Trophoblast cell (in vitro differentiated cells and primary cell): ENCODE data around the gene SIPA1L3.

Experiments
- DNase-seq, 2 donors: peaks; one replicate each; pipeline ENCODE4 v3.0.0-alpha.2; 2016
- H2AFZ ChIP-seq: 2 replicates; pipeline ENCODE4 v1.6.1; 2013; ENCODE audit warnings: low read length, moderate library complexity, mild to moderate bottlenecking; ENCODE audit not compliant: insufficient read depth, poor library complexity
- H2AK5ac ChIP-seq: 2 replicates; pipeline ENCODE4 v1.6.1; 2013; ENCODE audit warnings: mild to moderate bottlenecking, low read length
- H2BK120ac ChIP-seq: 2 replicates; pipeline ENCODE4 v1.6.1; 2013; ENCODE audit warnings: low read length, mild to moderate bottlenecking, moderate library complexity; ENCODE audit not compliant: insufficient read depth, poor library complexity
- H2BK12ac ChIP-seq: 2 replicates; pipeline ENCODE4 v1.6.1; 2013; ENCODE audit warnings: mild to moderate bottlenecking, low read length, moderate library complexity
- H2BK5ac ChIP-seq: 2 replicates; pipeline ENCODE4 v1.6.1; 2013; ENCODE audit warnings: low read length, low read depth, moderate library complexity, mild to moderate bottlenecking; ENCODE audit not compliant: poor library complexity
- H3K14ac ChIP-seq: 2 replicates; pipeline ENCODE4 v1.6.1; 2013; ENCODE audit warnings: mild to moderate bottlenecking, low read length
- H3K18ac ChIP-seq: 2 replicates; pipeline ENCODE4 v1.6.1; 2013; ENCODE audit warnings: mild to moderate bottlenecking, low read length
- H3K23ac ChIP-seq: 2 replicates; pipeline ENCODE4 v1.6.1; 2013; ENCODE audit warnings: low read length
- H3K27ac ChIP-seq: 2 replicates; pipeline ENCODE4 v1.5.1; 2013; ENCODE audit warnings: low read depth, mild to moderate bottlenecking, inconsistent platforms, low read length, moderate library complexity
- H3K27me3 ChIP-seq: 2 replicates; pipeline ENCODE4 v1.6.1; 2013; ENCODE audit warnings: inconsistent platforms, mild to moderate bottlenecking, low read length, moderate library complexity; ENCODE audit not compliant: insufficient read depth
- H3K36me3 ChIP-seq, 2 experiments: 1 replicate in 1 of 2; 2 replicates in 1 of 2; pipeline ENCODE4 v1.6.1; 2013; ENCODE audit warnings: low read length in 2 of 2, mild to moderate bottlenecking in 2 of 2, moderate library complexity in 1 of 2; ENCODE audit not compliant: insufficient read depth in 2 of 2, control insufficient read depth in 1 of 2
- H3K4ac ChIP-seq: 2 replicates; pipeline ENCODE4 v1.6.1; 2013; ENCODE audit warnings: low read depth, mild to moderate bottlenecking, low read length, moderate library complexity
- H3K4me1 ChIP-seq, 2 experiments: 1 replicate in 1 of 2; 2 replicates in 1 of 2; pipeline ENCODE4 v1.6.1; 2013; ENCODE audit warnings: low read length in 2 of 2, mild to moderate bottlenecking in 2 of 2, moderate library complexity in 1 of 2; ENCODE audit not compliant: insufficient read depth in 2 of 2, control insufficient read depth in 1 of 2
- H3K4me2 ChIP-seq: 2 replicates; pipeline ENCODE4 v1.6.1; 2013; ENCODE audit warnings: inconsistent platforms, mild to moderate bottlenecking, low read length, moderate library complexity
- H3K4me3 ChIP-seq: 2 replicates; pipeline ENCODE4 v1.5.1; 2013; ENCODE audit warnings: mild to moderate bottlenecking, low read depth, low read length, inconsistent platforms
- H3K79me1 ChIP-seq: one replicate; pipeline ENCODE4 v1.6.1; 2013; ENCODE audit warnings: low read length
- H3K79me2 ChIP-seq: 2 replicates; pipeline ENCODE4 v1.6.1; 2013; ENCODE audit warnings: low read length, mild to moderate bottlenecking; ENCODE audit not compliant: control insufficient read depth, insufficient read depth, poor library complexity
- H3K9ac ChIP-seq: 2 replicates; pipeline ENCODE4 v1.6.1; 2013; ENCODE audit warnings: mild to moderate bottlenecking, low read length
- H3K9me3 ChIP-seq: 2 replicates; pipeline ENCODE4 v1.6.1; 2013; ENCODE audit warnings: low read depth, mild to moderate bottlenecking, control low read depth, inconsistent platforms, low read length; ENCODE audit not compliant: insufficient read depth
- H4K12ac ChIP-seq: 2 replicates; pipeline ENCODE4 v1.6.1; 2013; ENCODE audit warnings: low read depth, mild to moderate bottlenecking, low read length, moderate library complexity
- H4K8ac ChIP-seq: 2 replicates; pipeline ENCODE4 v1.6.1; 2013; ENCODE audit warnings: low read depth, mild to moderate bottlenecking, low read length, moderate library complexity
- H4K91ac ChIP-seq: one replicate; pipeline ENCODE4 v1.6.1; 2013; ENCODE audit warnings: low read depth, mild to moderate bottlenecking, low read length, moderate library complexity
- WGBS: extraction: QIAGEN DNeasy Blood & Tissue Kit; methylation state at CpG from one replicate; pipeline ENCODE4 v1.1.7; 2013; ENCODE audit warnings: missing lambda C conversion rate; ENCODE audit not compliant: insufficient read length, insufficient coverage; ENCODE audit errors: extremely low coverage; 5-methylcytosine and 5-hydroxymethylcytosine counted together

SIPA1L3 gene

DNA sequence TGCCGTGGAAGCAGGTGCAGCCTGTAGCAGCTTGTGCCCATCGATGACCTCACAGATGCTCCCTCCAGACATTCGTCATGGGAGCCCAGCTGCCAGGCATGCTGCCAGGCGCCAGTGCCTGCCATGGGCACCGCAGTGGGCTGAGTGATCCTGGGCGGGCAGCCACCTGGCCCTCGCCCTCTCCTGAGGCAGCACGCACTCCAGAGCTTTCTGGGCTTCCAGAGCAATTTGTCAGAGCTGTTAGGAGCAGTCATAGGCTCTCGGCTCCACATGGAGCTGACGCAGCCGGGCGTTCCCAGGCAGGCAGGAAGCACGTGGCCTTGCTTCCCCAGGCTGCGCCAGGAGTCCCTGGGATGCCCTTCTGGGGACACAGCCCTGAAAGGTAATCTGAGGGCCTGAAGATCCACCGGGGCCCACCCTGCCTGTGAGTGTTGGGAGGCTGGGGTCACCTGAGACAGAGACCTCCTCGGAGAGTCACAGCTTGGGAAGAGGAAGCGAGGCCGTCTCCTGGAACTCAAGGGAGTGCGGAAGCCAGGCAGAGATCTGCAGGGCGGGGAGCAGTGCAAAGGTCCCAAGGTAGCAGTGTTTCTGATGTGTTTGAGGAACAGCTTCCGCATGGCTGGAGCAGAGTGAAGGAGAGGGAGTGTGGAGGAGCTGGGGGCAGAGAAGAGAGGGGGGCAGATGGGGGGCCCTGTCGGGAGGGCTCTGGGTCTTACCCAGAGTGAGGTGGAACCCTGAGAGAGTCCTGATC lies 266.5 kb downstream of the SIPA1L3 start:
- Histone ChIP-seq H3K4me1 (no peaks in the 10 kb centered on the region), H3K14ac (no peak overlapping the region), H3K79me1 (no peaks in the 10 kb centered on the region), H2AK5ac (no peak overlapping the region), H3K4me2 (no peak overlapping the region), H3K4ac (no peak overlapping the region), H4K8ac (no peak overlapping the region), H2BK120ac (no peak overlapping the region), H3K18ac (no peak overlapping the region), H2BK12ac (no peak overlapping the region), H3K23ac (no peak overlapping the region), H3K9ac (no peak overlapping the region), H4K12ac (no peak overlapping the region), H3K27me3 (no peaks in the 10 kb centered on the region), H2BK5ac (no peak overlapping the region), H3K4me3 (no peak overlapping the region), H3K79me2 (no peaks in the 10 kb centered on the region), H3K27ac (no peak overlapping the region), H4K91ac (no peak overlapping the region), H3K36me3 (peaks cover 0 to 2% of the 10 kb centered on the region in 2 experiments), H2AFZ (no peak overlapping the region), H3K9me3 (no peaks in the 10 kb centered on the region)
- DNase-seq, result no peak
- WGBS, result no CpG with 5 or more reads among the region's 22 CpGs

DNA sequence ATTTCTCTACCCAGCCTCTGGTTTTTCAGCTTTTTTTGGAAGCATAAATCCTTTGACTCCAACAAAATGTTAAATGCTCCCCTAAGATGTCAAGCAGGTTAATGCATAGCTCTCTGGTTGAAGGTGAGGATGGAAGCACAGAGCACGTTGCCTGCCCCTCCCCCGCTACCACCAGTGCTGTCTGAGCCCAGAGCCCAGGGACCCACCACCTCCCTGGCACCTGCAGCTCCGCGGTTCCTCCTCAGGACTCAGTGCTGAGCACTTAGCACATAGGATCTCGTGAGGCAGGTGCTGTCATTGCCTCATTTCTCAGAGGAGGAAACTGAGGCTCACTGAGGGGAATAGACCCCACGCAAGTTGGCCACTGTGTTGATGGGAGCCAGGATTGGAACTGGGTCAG lies 268.4 kb downstream of the SIPA1L3 start:
- H3K14ac ChIP-seq, result no peak overlapping the region
- H2AK5ac ChIP-seq, result no peak overlapping the region
- no peak overlapping the region for H4K12ac ChIP-seq
- H4K91ac ChIP-seq, result no peak overlapping the region
- no peak overlapping the region for H2BK120ac ChIP-seq
- no CpG with 5 or more reads among the region's 6 CpGs for WGBS
- no peak overlapping the region for H3K27ac ChIP-seq
- no peak overlapping the region for H3K23ac ChIP-seq
- no peaks in the 10 kb centered on the region for H3K79me1 ChIP-seq
- no peak overlapping the region for H4K8ac ChIP-seq
- no peaks in the 10 kb centered on the region for H3K9me3 ChIP-seq
- no peak overlapping the region for H2BK5ac ChIP-seq
- H3K4ac ChIP-seq, result no peak overlapping the region
- no peaks in the 10 kb centered on the region for H3K4me1 ChIP-seq
- no peaks in the 10 kb centered on the region for H3K79me2 ChIP-seq
- no peak overlapping the region for H3K18ac ChIP-seq
- no peak overlapping the region for H2AFZ ChIP-seq
- no peak overlapping the region for H3K4me3 ChIP-seq
- H3K27me3 ChIP-seq, result no peaks in the 10 kb centered on the region
- no peak overlapping the region for H2BK12ac ChIP-seq
- no peak overlapping the region for H3K4me2 ChIP-seq
- no peak overlapping the region for H3K9ac ChIP-seq
- DNase-seq, result no peak
- no peaks in the 10 kb centered on the region for H3K36me3 ChIP-seq

DNA sequence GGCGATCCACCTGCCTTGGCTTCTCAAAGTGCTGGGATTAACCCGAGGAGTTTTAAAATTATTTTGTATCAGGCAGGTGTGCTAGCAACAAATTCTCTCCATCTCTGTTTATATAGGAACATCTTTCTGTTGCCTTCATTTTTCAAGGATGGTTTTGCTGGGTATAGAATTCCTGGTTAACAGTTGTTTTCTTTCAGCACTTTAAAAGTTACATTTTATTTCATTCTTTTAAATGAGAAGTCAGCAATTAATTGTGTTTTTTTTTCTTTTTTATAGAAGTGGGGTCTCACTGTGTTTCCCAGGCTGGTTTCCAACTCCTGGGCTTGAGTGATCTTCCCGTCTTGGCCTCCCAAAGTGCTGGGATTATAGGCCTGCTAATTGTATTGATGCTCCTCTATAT lies 273.1 kb downstream of the SIPA1L3 start:
- H3K4me3 ChIP-seq, result no peak overlapping the region
- H2AFZ ChIP-seq, result no peak overlapping the region
- no CpG with 5 or more reads among the region's 3 CpGs for WGBS
- no peaks in the 10 kb centered on the region for H3K27me3 ChIP-seq
- no peak overlapping the region for H2AK5ac ChIP-seq
- H3K27ac ChIP-seq, result no peak overlapping the region
- no peak for DNase-seq
- no peak overlapping the region for H3K9ac ChIP-seq
- no peak overlapping the region for H3K4me2 ChIP-seq
- no peak overlapping the region for H4K8ac ChIP-seq
- peaks cover 2 to 7% of the 10 kb centered on the region in 2 experiments for H3K36me3 ChIP-seq
- H2BK12ac ChIP-seq, result no peak overlapping the region
- no peak overlapping the region for H2BK120ac ChIP-seq
- H3K4me1 ChIP-seq, result peaks cover 7 to 9% of the 10 kb centered on the region in 2 experiments
- no peak overlapping the region for H3K18ac ChIP-seq
- no peaks in the 10 kb centered on the region for H3K79me1 ChIP-seq
- no peak overlapping the region for H4K12ac ChIP-seq
- H3K14ac ChIP-seq, result no peak overlapping the region
- no peak overlapping the region for H2BK5ac ChIP-seq
- no peak overlapping the region for H3K4ac ChIP-seq
- no peaks in the 10 kb centered on the region for H3K9me3 ChIP-seq
- H3K23ac ChIP-seq, result no peak overlapping the region
- no peak overlapping the region for H4K91ac ChIP-seq
- H3K79me2 ChIP-seq, result no peaks in the 10 kb centered on the region

DNA sequence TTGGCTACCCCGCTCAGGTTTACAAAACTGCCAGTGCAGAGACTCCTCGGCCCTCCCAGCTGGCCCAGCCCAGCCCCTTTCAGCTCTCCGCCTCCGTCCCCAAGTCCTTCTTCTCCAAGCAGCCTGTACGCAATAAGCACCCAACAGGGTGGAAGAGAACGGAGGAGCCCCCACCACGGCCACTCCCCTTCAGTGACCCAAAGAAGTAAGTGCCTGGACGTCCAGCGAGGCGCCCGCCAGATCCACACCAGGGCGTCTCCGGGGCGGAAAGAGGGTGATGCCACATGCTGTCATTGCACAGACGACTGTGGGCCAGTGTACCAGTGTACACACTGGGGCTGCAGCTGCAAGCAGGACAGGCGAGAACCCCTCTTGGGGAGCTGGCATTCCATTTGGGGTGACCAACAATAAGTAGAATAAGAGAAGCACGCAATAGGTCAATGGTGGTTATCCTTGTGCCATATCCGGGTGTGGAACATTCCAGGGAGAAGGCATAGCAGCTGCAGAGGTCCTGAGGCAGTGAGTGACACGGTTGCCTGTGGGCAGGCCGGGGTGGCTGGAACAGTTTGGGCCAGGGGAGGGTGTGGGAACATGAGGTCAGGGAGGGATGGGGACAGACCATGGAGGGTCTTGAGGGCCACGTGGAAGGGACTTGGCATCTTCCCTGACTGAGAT lies 275.7 kb downstream of the SIPA1L3 start:
- H2BK120ac ChIP-seq, result no peak overlapping the region
- no peaks in the 10 kb centered on the region for H3K79me1 ChIP-seq
- DNase-seq, result no peak
- no peak overlapping the region for H4K91ac ChIP-seq
- H3K27me3 ChIP-seq, result no peaks in the 10 kb centered on the region
- no peaks in the 10 kb centered on the region for H3K9me3 ChIP-seq
- no peak overlapping the region for H3K4me2 ChIP-seq
- no peak overlapping the region for H2BK5ac ChIP-seq
- peaks cover 2 to 7% of the 10 kb centered on the region in 2 experiments for H3K36me3 ChIP-seq
- H3K4me1 ChIP-seq, result peaks cover 7 to 9% of the 10 kb centered on the region in 2 experiments
- H3K27ac ChIP-seq, result no peak overlapping the region
- no peak overlapping the region for H3K4ac ChIP-seq
- H3K9ac ChIP-seq, result no peak overlapping the region
- H2AFZ ChIP-seq, result no peak overlapping the region
- H3K4me3 ChIP-seq, result no peak overlapping the region
- H3K14ac ChIP-seq, result no peak overlapping the region
- no CpG with 5 or more reads among the region's 21 CpGs for WGBS
- no peak overlapping the region for H4K12ac ChIP-seq
- no peak overlapping the region for H4K8ac ChIP-seq
- no peak overlapping the region for H3K18ac ChIP-seq
- H2AK5ac ChIP-seq, result no peak overlapping the region
- no peak overlapping the region for H3K23ac ChIP-seq
- no peak overlapping the region for H2BK12ac ChIP-seq
- H3K79me2 ChIP-seq, result no peaks in the 10 kb centered on the region
